Left lung (tissue), 10 donors: Measurements from ENCODE around the gene PDZD4. TPM values are rescaled to one million over a fixed set of nuclear protein-coding genes. Genes with fewer than 3 reads are reported as not detected.
A peak's percentile ranks its signal among the peaks of the same experiment; 100 is the strongest.

ENCODE experiments used
- ATAC-seq: fragments of 200-7000 bp; cut with Tn5 transposase; one replicate; pipeline ENCODE4 v1.9.1; 2020; ENCODE audit warnings: moderate library complexity
- DNase-seq, 4 donors: peaks; one replicate each; pipeline ENCODE4 v3.0.0-alpha.2; 2013 to 2020
- H3K27ac ChIP-seq, 2 donors: fragments of 200-600 bp; sonication (generic) in 1 of 2; one replicate each; pipeline versions ENCODE4 v1.5.0 to v1.8.0; 2020 to 2021
- H3K27me3 ChIP-seq, 2 donors: fragments of 200-600 bp; sonication (generic) in 1 of 2; one replicate each; pipeline versions ENCODE4 v1.5.0 to v1.8.0; 2020 to 2021
- H3K36me3 ChIP-seq, 2 donors: fragments of 200-600 bp; sonication (generic) in 1 of 2; one replicate each; pipeline versions ENCODE4 v1.5.0 to v1.8.0; 2020 to 2021
- H3K4me1 ChIP-seq, 2 donors: fragments of 200-600 bp; one replicate each; pipeline ENCODE4 v1.8.0; 2021
- H3K4me3 ChIP-seq, 2 donors: fragments of 200-600 bp; sonication (generic) in 1 of 2; one replicate each; pipeline versions ENCODE4 v1.5.0 to v1.8.0; 2020 to 2021; ENCODE audit warnings: mild to moderate bottlenecking in 1 of 2
- H3K9me3 ChIP-seq, 2 donors: fragments of 200-600 bp; sonication (generic) in 1 of 2; one replicate each; pipeline versions ENCODE4 v1.5.0 to v1.8.0; 2020 to 2021
- intact Hi-C, 2 donors: fragments of 100-400 bp; cut with DNase I; formaldehyde crosslinking; loops; one replicate each; pipeline versions ENCODE4 v1.11.2 to v1.14.2; 2022
- polyA plus RNA-seq, 6 donors: library from polyadenylated mRNA; unstranded; fragments of 120-200 nt; gene quantifications; one replicate each; pipeline ENCODE4 v1.2.1, GENCODE V29; 2013; ENCODE audit not compliant: insufficient read length in 6 of 6
- total RNA-seq, 2 donors: library from RNA; stranded (reverse); fragmentation: NEBNext Ultra II Directional; extraction: Animal tissue kit (Norgen Biotek cat#: 25700); gene quantifications; one replicate each; pipeline ENCODE4 v1.2.1, GENCODE V29; 2021
- TF ChIP-seq, protein P1 (sequence below), 2 donors: fragments of 200-600 bp; sonication (generic) in 1 of 2; IDR thresholded peaks; one replicate each; pipeline versions ENCODE4 v1.5.0 to v1.8.0; 2021; ENCODE audit warnings: antibody characterized with exemption in 2 of 2
- donor health status: DM: no; HTN: yes; CAD: no.
- donor health status: DM: no; HTN: no; CAD: no.

The PDZD4 gene
- total and polyA plus RNA-seq, 8 donors, result 2.3 to 13.7 (median 10.3) TPM

DNA sequence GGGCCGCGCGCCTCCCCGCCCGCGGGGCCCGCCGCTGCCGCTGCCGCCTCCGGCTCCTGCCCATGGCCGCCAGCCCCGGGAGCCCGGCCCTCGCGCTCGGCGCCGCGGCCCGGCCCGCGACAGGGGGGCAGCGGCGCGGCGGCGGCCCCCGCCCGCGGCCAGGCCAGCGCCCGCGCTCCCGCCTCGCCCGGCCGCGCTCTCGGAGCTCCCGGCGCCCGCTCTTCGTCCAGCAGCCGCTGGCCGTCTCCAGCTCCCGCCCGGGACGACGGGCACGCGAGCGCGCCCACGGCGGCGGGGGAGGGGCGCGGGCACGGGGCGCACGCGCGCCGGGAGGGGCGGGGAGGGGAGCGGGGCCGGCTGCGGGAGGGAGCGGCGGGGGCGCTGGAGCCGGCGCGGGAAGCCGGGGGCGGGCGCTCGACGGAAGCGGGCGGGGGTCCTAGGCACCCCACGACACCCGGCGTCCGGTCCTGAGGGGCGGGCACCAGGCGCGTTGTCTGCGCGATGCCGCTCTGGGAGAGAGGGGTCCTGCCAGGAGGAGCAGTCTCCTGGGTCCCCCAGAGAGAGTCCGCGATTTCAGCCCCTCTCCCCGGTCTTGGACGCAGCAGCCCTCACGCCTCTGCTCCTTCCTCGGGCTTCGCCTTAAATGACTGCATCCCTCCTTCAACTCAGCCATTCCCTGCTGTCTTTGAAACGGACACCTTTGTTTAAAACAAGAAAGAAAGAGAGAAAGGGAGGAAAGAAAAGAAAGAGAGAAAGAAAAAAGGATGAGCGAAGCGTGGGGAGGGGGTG, 490 bp upstream of the PDZD4 start:
- Histone ChIP-seq H3K36me3 (no peaks in the 10 kb centered on the region), H3K4me1 (peaks cover 7 to 8% of the 10 kb centered on the region in 2 donors), H3K27me3 (peaks cover 37 to 62% of the 10 kb centered on the region in 2 donors), H3K9me3 (no peaks in the 10 kb centered on the region), H3K27ac (no peak overlapping the region), H3K4me3 (no peak overlapping the region)
- DNase-seq (no peak), ATAC-seq (no peak)
- TF ChIP-seq, protein P1, sequence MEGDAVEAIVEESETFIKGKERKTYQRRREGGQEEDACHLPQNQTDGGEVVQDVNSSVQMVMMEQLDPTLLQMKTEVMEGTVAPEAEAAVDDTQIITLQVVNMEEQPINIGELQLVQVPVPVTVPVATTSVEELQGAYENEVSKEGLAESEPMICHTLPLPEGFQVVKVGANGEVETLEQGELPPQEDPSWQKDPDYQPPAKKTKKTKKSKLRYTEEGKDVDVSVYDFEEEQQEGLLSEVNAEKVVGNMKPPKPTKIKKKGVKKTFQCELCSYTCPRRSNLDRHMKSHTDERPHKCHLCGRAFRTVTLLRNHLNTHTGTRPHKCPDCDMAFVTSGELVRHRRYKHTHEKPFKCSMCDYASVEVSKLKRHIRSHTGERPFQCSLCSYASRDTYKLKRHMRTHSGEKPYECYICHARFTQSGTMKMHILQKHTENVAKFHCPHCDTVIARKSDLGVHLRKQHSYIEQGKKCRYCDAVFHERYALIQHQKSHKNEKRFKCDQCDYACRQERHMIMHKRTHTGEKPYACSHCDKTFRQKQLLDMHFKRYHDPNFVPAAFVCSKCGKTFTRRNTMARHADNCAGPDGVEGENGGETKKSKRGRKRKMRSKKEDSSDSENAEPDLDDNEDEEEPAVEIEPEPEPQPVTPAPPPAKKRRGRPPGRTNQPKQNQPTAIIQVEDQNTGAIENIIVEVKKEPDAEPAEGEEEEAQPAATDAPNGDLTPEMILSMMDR (IDR thresholded peaks at IDR 0.05), result no peak
- intact Hi-C loops, result loop anchor here in 1 of 2 donors (10.0 kb wide), 1 partner anchor 64 kb away; no protein-coding TSS in a partner anchor

DNA sequence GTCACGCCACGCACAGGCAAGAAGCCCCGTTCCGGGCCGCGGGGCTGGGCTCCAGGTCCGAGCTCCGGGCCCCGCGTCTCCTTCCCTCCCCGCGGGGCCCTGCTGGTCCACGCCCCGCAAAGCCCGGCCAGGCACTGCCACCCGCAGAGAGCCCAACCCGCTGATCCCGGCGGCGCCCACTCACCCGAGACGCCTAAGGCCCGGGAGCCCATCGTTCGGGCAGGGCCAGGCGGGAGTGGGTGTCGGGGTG, 870 bp downstream of the PDZD4 start:
- ATAC-seq (peak; percentile 11), DNase-seq (no peak)
- H3K9me3 ChIP-seq, result no peaks in the 10 kb centered on the region
- peaks cover 7 to 8% of the 10 kb centered on the region in 2 donors for H3K4me1 ChIP-seq
- intact Hi-C loops, result no loop called here
- TF ChIP-seq, protein P1 (IDR thresholded peaks at IDR 0.05), result no peak
- H3K27ac ChIP-seq, result no peak overlapping the region
- peaks cover 37 to 74% of the 10 kb centered on the region in 2 donors for H3K27me3 ChIP-seq
- peak overlapping the region in 1 of 2 donors; percentile 26 for H3K4me3 ChIP-seq
- no peaks in the 10 kb centered on the region for H3K36me3 ChIP-seq

DNA sequence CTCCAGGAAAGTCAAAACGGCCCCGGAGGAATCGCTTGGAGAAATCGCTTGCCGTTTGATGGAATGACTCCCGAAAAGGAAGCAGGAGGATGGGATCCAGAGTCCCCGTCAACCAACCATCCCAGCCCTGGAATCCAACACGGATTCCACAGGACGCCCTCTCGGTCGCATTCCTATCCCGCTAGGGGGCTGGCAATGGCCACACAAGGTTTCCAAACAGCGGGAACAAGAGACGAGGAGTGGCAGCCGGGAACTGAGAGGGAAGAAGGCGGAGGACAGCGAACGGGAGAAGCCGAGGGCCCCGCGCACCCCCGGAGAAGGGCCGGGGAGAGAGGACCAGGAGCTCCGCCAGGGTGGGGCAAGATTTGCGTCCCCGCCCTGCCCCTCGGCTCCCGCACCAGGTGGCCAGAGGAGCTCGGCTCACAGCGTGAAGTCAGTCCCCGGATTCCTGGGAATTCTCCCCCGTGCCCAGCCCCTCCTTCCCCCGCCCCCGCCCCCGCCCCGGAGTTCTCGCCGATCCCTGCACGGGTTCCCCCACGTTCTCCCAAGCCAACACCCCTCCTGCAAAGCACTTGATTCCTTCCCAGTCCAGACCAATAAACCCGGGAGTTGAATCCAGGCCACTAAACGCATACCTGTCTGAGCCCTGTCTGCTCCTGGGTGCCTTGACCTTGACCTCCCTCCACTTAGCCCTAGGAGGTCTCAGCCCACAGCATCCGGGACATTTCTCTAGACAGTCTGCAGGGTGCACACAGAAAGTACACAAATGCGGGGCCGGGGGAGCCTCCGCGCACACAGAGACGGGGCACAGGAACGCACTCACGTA, 1.4 kb downstream of the PDZD4 start:
- H3K27me3 ChIP-seq, result peaks cover 37 to 78% of the 10 kb centered on the region in 2 donors
- TF ChIP-seq, protein P1 (IDR thresholded peaks at IDR 0.05), result no peak
- H3K4me1 ChIP-seq, result peaks cover 7 to 8% of the 10 kb centered on the region in 2 donors
- intact Hi-C loops, result no loop called here
- H3K4me3 ChIP-seq, result peak overlapping the region in 1 of 2 donors; percentile 26
- no peaks in the 10 kb centered on the region for H3K9me3 ChIP-seq
- no peaks in the 10 kb centered on the region for H3K36me3 ChIP-seq
- ATAC-seq, result no peak
- DNase-seq, result no peak
- no peak overlapping the region for H3K27ac ChIP-seq

DNA sequence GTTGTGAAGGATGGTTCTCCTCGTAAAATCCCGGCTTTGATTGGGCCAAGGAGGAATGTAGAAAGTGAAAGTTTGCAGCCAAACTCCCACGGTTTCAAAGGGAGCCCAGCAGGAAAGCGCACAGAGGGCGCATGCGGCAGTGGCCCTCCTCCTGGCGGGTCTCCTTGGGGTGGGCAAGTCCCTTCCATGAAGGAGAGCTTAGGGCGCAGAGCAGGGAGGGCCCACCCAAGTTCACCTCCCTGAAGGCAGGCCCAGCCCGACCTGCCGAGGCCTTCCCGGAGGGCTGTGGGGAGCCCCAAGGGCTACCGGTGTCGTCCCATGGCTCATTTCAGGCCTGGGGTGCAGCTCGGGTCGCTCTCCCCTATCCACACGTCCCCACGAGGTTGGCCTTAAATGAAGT, 2.0 kb downstream of the PDZD4 start:
- intact Hi-C loops, result no loop called here
- Histone ChIP-seq H3K4me3 (no peak overlapping the region), H3K36me3 (no peaks in the 10 kb centered on the region), H3K9me3 (no peaks in the 10 kb centered on the region), H3K27ac (no peak overlapping the region), H3K4me1 (peaks cover 7 to 8% of the 10 kb centered on the region in 2 donors), H3K27me3 (peaks cover 37 to 78% of the 10 kb centered on the region in 2 donors)
- no peak for ATAC-seq
- no peak for DNase-seq
- TF ChIP-seq, protein P1 (IDR thresholded peaks at IDR 0.05), result no peak

DNA sequence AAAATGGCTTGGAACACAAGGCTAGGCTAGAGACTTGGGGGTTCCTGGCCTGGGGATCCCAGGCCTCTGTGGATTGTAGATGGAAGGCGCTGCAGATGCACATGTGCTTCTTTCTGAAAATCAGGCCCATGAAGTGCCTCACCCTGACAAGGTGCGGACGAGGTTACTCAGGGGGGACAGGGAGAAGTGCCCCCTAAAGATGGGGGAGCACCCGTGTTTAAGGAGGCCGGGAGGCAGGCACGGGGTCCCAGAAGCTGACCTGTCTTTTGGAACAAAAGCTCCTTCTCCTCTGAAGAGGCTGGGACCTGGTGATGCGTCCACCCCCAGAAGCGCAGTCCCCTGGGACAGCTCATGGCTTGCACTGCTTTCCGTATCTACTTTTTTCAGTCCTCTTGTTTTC, 2.4 kb downstream of the PDZD4 start:
- Histone ChIP-seq H3K4me1 (peaks cover 7 to 8% of the 10 kb centered on the region in 2 donors), H3K4me3 (no peak overlapping the region), H3K36me3 (no peaks in the 10 kb centered on the region), H3K27me3 (peaks cover 37 to 78% of the 10 kb centered on the region in 2 donors), H3K9me3 (no peaks in the 10 kb centered on the region), H3K27ac (no peak overlapping the region)
- TF ChIP-seq, protein P1 (IDR thresholded peaks at IDR 0.05), result no peak
- DNase-seq (no peak), ATAC-seq (no peak)
- intact Hi-C loops, result no loop called here
